GM12872 (cell line): ENCODE measurements around the gene WDR49.

Source experiments
- TF ChIP-seq, protein P1 (sequence below): IDR thresholded peaks from 3 replicates; pipeline ENCODE4 v1.5.1; 2011; ENCODE audit warnings: low read depth, mild to moderate bottlenecking, low read length, moderate library complexity; ENCODE audit not compliant: insufficient read depth

The WDR49 gene

DNA sequence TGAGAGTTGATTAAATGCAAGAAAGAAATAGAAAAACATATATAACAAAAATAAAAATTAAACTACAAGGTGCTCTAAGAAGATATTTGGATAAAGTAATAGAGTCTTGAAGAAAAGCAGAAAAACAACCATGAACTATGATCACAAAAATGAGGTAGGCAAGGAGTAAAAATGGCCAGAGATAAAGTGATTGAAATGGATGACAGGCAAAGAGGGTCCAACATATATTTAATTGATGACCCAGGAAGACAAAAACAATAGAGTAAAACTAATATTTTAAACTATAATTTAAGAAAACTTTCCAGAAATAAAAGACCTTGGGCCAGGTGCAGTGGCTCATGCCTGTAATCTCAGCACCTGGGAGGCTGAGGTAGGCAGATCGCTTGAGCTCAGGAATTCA is 22.1 kb upstream of the WDR49 start:
- TF ChIP-seq, protein P1, sequence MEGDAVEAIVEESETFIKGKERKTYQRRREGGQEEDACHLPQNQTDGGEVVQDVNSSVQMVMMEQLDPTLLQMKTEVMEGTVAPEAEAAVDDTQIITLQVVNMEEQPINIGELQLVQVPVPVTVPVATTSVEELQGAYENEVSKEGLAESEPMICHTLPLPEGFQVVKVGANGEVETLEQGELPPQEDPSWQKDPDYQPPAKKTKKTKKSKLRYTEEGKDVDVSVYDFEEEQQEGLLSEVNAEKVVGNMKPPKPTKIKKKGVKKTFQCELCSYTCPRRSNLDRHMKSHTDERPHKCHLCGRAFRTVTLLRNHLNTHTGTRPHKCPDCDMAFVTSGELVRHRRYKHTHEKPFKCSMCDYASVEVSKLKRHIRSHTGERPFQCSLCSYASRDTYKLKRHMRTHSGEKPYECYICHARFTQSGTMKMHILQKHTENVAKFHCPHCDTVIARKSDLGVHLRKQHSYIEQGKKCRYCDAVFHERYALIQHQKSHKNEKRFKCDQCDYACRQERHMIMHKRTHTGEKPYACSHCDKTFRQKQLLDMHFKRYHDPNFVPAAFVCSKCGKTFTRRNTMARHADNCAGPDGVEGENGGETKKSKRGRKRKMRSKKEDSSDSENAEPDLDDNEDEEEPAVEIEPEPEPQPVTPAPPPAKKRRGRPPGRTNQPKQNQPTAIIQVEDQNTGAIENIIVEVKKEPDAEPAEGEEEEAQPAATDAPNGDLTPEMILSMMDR = no peak

DNA sequence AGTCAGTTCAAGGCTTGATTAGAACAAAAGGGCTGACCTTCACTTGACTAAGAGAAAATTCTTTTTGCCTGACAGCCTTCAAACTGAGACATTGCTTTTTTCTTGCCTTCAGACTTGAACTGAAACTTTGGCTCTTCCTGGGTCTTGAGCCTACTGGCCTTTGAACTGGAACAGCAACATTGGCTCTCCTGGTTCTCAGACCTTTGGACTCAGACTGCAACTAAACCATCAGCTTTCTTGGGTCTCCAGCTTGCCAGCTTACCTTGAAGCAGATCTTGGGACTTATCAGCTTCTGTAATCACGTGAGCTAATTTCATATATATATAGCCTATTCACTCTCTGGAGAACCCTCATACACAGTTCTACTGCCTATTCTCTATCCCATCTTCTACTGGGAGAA is 19.5 kb upstream of the WDR49 start:
- TF ChIP-seq, protein P1 = no peak

DNA sequence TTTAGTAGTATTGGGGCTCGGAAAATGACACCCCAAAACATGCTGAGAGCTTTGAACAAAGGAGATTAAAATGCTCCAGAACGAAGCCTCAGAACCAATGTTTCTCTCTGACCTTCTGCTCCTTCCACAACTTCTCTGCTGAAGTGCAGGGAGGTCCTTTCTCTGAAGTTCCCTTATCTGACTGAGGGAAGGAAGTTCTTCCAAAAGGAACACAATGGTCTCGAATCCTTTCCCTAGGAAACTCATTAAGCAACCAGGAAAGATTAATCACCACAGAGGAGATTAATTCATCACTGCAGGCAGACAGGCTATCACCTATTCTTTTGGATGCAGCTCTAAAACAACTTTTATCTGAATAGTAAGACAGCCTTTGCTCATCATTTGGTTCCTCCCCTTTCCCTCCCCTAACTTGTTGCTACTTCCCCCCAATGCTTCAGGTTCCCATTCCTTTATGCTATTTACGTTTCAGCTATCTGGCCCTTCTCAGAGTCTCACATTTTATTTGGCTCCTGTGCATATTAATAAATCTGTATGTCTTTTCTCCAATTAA is 18.2 kb upstream of the WDR49 start:
- TF ChIP-seq, protein P1 = no peak

DNA sequence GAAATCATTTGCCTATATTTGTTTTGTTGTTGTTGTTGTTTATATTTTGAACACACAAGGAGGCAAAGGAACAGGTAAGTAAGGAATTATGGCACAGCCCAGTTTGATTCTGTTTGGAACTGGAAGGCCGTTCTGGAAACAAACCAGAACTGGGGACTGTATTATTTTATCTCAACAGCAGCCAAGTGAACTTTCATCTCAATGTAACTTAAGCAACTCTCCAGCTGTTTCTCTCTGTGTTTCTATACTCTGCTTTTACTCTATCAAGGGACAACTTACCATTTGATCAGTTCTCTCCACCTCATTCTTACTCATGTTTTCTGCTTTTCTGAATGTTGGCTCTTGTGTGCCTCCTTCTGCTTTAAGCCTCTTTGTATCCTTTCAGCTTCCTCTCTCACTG is 16.0 kb upstream of the WDR49 start:
- TF ChIP-seq, protein P1 = no peak

DNA sequence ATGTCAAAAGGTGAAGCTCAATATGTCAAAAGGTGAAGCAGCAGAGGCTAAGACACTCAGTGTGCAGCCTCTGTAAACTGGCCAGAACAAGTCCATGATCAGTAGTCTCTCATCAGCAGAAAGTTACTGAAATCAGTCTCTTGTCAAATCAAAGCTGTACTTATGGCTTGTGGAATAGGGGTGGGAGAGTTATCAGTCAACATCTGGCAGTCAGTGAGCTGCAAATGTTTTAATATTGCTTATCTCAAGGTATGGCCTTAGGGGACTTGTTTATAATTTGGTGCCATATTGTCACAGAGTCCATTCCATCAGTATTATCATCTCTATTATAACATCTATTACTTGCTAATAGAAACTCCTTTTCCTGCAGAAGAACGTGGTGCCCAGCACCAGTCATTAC is 14.9 kb upstream of the WDR49 start:
- TF ChIP-seq, protein P1 = no peak

DNA sequence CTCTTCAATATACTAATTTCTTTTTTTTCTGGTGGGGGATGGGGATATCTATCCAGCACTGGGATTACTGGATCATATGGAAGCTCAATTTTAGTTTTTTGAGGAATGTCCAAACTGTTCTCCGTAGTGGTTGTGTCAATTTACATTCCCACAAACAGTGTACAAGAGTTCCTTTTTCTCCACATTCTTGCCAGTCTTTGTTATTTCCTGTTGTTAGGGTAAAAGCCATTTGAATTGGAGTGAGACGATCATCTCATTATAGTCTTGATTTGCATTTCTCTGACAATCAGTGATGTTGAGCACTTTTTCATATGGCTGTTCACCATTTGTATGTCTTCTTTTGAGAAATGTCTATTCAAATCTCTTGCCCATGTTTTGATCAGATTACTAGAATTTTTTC is 12.8 kb upstream of the WDR49 start:
- TF ChIP-seq, protein P1 = no peak

DNA sequence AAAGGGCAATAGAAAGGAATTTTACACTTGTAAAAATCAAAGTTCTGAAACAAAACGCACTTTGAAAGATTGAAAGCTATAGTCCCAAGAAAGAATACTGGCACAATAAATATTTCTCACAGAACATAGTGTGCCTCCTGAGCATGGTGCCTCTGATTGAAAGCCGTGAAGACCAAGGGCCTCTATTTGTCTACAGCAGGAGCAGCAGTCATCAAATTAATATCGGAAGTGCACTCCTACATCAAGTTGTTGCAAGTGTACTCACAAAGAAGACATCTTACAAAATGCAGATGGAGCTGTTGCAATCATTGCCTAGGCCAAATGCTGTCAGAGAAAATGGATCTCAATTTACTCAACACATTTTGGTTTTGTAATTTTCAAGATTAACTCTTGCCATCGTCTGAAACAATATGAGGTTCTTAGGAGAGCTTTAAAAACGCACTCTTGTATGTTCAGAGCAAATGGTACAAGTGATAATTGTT is 9.2 kb upstream of the WDR49 start:
- TF ChIP-seq, protein P1 = no peak
